GM12872 (cell line): ENCODE measurements around the gene CLASP1.

ENCODE experiments used
- CTCF ChIP-seq: IDR thresholded peaks from 3 replicates; pipeline ENCODE4 v1.5.1; 2011; ENCODE audit warnings: low read depth, mild to moderate bottlenecking, low read length, moderate library complexity; ENCODE audit not compliant: insufficient read depth

Gene CLASP1

GRCh38 chr2:121649149-121649595, at the start of gene CLASP1:
Gene CLASP1, minus strand, starts transcription at chr2:121649462. Its CDS starts 43,567 bp downstream, at chr2:121605895.
- TF ChIP-seq CTCF = no peak

- no peak for TF ChIP-seq CTCF
Measured at GRCh38 chr2:121698318-121698930, 49.2 kb upstream of the CLASP1 start.

GRCh38 chr2:121697108-121697631, 47.9 kb upstream of the CLASP1 start:
- TF ChIP-seq CTCF = no peak

GRCh38 chr2:121696410-121696930, 47.2 kb upstream of the CLASP1 start:
- no peak for TF ChIP-seq CTCF

- TF ChIP-seq CTCF = no peak
Measured at GRCh38 chr2:121695171-121695451, 45.8 kb upstream of the CLASP1 start.

- no peak for TF ChIP-seq CTCF
Measured at GRCh38 chr2:121694398-121695170, 45.3 kb upstream of the CLASP1 start.

- TF ChIP-seq CTCF = no peak
Measured at GRCh38 chr2:121690095-121690494, 40.8 kb upstream of the CLASP1 start.
